Stimulated activated CD8-positive, alpha-beta memory T cell treated with anti-CD3 and anti-CD28 coated beads, Interleukin-12 subunit alpha, Interleukin-12 subunit beta, amount 100 ng/mL, for 24 hours (primary cell): ENCODE data around the gene COL15A1.

ENCODE experiments used
- DNase-seq: peaks from one replicate; pipeline ENCODE4 v3.0.0-alpha.2; 2020; ENCODE audit errors: extremely low read depth

Gene COL15A1

DNA sequence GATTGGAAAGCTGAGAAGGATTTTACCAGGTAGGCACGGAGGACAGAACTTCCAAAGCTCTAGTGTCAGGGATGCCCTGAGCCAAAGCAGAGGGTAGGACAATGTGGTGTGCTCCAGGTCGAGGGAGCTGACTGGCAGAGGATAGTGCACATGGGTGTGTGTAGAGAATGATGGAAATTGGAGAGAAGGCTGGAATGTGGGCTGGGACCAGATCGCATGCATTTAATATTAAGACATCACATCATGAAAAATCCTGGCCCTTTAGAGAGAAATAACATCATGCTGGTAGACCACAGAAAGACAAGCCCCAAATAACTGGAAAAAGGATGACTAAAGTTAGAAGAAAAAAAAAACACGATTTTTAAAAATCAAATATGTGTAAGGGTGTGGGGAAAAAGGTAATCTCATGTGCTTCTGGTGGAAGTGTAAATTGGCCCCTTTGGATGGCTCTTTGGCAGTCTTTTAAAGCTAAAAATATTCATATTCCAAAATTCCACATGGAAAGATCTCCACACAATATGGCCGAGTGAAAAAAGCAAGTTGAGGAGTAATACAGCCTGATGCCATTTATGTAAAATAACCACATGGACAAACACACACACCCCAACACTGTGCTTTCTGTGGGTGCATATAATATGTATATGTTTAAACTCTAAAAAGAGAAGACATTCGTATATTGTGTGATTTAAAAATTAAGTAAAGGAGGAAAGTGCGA lies 94.2 kb downstream of the COL15A1 start:
- no peak for DNase-seq

DNA sequence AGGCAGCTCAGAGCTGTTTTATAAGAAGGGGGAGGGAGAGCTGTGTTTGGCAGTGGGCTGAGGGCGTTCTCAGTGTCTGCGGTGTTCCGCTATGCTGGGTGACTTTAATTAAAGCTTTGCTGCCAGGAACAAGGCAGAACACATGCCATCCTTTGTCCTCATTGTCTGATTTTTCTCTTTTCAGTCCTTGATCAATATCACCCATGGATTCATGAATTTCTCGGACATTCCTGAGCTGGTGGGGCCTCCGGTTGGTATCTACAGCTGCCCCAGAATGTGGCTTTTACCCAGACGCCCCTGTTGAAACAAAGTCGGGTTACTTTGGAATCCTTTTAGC lies 94.7 kb downstream of the COL15A1 start:
- no peak for DNase-seq

DNA sequence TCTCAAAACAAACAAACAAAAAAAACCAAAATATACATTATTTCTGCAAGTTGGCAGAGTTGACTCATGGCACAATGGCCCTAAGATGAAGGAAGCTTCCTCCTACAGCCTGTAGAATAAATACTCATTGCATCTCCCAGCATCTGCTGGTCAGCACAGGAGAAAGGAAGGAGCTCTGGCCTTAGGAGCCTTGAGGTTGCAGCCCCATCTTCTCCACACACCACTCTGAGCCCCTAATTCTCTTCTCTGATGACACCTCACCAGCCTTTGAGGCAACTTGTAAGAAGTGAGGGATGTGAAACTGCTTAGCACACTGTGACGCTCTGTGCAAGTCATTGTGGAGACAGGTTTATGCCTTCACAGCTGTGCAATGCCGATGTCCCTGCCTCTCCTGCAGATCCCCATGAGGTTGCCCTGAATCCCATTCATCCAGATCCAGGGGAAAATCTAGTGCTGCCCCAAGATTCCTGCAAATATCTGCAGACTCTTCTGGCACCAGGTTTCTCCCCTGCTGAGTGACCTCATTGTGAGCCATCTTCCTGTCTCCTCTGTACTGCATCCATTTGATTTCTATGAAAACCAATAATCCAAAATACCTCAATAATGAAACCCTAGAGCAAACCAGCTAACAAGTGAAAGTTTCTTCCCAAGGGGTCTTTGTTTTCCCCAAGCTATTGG lies 95.9 kb downstream of the COL15A1 start:
- no peak for DNase-seq

DNA sequence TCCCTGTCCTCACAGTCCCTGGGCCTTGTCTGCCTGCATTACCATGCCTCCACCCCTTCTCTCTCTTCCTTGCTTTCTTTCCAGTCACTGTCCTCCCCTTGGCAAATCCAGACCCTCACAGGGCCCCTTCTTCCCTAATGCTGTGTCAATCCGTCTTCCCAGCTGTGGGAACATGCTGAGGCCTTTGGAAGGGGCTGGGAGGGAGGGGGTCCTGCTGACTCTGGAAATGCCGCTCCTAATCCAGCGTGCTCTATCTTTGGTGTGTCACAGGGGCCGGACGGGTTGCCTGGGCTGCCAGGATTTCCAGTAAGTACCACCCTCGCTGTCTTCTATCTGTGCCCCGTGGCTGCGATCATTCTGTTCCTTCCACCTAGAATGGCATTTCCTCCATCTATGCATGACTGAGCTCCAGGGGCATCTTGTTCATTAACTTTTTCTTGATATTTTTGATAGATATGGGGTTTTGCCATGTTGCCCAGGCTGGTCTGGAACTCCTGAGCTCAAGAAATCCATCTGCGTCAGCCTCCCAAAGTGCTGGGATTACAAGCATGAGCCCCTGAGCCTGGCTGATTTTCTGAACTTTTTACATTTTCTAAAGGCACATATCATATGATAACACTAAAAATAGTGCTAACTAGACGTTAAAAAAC lies 96.7 kb downstream of the COL15A1 start:
- DNase-seq: no peak

DNA sequence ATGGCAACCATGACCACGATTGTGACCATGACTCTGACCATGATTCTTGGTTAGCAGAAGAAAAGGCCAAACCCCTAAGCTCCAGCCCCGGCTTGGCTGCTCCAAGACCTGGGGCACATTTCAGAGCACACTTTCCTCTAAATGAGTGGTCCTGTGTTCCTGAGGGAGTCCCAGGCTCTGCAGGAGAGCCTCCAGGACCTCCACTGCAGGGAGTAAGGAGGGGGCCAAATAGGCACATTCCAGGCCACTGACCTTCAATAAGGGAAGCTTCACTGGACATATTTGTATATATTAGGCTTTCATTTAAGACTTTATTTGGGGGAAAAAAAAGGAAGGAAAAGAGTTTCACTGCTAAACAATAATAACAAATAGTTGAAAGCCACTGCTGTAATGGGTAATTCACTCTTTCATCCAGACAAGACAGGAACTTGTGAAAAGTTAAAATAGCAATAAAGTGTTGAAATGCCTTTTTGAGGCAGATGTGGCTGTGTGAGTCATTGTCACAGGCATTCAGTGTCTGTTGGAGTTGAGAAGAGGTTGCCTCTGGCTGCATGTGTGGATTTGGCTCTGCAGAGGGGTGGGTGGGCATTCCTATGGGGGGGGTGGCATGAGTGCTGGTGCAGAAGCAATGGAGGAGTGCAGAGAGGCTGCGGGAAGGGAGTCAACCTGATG lies 97.3 kb downstream of the COL15A1 start:
- no peak for DNase-seq

DNA sequence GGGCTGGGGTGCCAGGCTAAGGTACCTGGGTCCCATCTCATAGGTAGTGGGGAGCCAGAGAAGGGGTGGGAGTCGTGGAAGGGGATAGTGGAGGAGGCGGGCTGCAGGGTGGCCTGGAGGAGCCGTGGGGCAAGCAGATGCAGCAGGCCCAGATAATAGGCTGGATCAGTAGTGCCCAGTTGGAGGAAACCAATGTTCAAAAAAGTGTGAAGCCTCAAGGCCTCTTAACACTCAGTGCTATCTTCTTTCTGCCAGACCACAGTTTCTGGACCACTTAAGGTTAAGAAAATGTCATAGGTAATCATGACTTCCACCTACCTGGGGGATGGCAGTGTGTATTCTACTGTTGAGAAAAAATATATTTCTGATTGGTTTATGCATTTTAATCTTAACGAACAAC lies 97.9 kb downstream of the COL15A1 start:
- no peak for DNase-seq

DNA sequence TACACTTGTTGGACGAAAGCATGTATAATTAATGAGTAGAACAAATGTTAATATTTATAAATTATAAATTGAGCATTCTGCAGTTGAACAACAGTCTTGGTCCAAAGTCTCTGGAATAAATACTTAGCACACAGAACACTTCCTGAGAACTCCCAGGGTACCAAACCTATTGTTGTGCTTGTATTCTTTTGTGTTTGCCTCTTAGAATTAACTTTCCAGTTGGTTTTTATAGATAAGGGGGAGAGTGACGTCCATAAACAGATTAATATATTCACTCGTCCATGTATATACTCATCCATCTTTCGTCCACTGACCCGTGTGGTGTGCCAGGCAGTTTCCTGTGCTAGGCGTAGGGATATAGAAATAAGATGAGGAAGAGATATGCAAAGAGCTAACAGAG lies 98.9 kb downstream of the COL15A1 start:
- no peak for DNase-seq

DNA sequence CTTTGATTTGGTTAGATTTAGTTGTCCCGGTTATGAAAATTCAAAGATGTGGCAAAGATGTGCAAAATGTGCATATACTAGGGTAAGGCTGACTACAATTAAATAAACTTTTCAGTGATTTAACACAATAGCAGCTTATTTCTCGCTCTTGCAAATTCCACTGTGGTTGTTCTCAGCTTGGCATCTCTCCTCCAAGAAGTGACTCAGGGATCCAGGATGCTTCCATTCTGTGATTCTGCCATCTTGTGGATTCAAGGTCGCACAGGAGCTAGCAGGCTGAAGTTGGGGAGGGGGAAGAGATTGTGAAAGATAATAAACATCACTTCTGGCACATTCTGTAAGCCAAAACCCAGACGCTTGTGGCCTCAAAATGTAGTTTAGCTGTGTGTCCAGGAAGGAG lies 101.1 kb downstream of the COL15A1 start:
- DNase-seq: no peak

DNA sequence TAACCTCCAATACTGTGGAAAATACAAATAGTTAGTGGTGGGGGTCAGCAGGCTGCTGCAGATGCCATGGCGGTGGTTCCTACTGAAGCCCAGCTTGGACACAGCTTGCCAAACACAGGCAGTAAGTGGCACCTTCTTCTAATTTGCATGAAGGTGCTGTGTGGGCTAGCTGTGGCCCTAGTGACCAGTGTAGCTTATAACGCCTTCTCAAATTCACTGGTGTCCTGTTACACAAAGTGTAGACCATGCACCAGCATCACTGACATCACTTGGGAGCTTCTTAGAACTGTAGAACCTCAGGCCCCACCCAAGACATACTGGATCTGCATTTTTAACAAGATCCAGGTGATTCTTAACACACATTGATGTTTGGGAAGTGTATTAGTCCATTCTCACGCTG lies 102.4 kb downstream of the COL15A1 start:
- DNase-seq: no peak

DNA sequence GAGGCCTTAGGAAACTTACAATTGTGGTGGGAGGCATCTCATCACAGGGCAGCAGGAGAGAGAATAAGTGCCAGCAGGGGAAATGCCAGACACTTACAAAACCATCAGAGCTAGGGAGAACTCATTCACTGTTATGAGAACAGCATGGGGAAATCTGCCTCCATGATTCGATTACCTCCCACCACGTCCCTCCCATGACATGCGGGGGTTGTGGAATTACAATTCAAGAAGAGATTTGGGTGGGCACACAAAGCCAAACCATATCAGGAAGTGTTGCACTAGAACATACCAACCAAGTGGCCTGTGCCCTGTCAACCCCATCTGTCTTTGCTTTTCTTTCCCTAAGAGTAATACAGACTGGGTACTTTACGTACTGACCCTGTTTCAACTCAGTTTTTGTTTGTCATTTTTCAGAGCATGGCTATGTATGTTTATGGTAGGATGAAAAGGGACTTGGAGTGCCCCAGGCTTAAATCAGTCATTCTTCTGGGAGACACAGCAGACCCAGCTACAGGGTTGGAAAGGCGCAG lies 102.9 kb downstream of the COL15A1 start:
- DNase-seq: no peak

DNA sequence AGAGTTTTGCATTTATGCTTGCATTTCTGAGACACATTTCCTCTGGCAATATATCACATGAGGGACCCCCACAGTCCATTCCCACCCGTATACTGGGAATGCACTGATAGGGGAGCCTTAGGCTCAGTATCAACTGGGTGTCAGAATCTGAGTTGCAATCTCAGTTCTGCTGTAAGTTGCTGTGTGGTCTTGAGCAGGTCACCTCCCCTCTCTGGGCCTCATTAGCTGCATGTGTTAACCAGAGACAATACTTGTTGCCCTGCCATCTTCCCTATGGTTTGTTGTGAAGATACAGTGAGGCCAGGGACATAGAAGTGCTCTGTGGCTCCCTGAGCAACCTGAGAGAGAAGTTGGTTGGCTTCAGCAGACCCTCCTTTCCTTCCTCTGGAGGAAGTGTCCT lies 105.5 kb downstream of the COL15A1 start:
- no peak for DNase-seq

DNA sequence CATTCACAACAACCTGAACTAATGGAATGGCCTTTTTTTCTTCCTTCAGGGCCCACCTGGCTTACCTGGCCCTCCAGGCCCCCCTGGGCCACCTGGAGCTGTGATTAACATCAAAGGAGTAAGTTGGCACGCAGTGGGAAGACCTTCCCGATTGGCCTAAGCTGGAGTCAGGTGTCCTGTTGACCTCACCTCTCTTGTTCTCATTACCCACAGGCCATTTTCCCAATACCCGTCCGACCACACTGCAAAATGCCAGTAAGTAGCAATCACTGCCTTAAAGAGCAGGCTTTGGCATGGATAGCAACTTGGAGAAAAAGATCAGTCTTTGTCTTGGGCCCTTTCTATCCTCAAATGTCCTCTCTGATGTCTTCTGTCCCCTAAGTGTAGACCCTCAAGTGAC lies 105.9 kb downstream of the COL15A1 start:
- DNase-seq: no peak

DNA sequence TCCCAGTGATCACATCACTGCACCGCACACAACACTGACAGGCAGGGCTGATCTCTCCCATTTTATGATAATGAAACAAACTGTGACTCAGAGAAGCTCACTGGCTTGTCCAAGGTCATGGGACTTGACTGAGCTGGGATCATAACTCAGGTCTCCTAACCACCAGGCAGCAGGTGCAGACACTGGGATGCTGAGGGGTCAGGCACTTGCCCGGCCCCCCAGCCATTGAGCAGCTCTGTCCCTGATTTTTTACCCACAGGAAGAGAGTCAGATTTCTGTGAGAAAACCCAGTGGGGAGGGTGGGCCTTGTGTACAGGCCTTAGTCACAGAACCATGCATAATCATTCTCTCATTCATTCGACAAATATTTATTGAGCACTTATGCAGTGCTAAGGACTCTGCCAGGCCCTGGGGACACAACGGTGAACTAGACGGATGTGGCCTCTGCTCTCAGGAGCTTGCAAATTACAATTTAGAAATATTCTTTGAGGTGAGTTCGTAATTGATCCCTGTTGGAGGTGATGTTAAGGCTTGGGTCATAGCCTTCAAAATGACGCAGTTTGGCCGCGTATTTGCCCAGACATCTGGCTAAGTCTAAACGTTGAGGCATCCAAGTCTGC lies 106.7 kb downstream of the COL15A1 start:
- no peak for DNase-seq

DNA sequence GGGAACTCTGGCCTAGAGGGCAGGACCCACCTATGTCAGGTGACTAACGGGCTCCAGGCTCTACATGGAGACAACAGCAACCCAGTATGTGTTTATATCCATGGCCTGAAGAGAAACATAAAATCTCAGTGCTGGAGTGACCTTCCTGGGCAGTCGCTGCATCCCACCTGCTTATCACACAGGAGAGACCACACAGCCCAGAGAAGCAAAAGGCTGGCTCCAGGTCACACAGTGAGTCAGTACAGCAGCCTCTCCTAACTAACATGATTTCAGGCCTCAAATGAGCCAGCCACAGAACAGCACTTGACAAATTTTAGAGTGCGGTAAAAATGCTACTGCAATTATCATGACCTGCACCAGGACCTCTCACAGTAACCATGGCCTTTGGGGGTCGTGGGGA lies 107.2 kb downstream of the COL15A1 start:
- no peak for DNase-seq

DNA sequence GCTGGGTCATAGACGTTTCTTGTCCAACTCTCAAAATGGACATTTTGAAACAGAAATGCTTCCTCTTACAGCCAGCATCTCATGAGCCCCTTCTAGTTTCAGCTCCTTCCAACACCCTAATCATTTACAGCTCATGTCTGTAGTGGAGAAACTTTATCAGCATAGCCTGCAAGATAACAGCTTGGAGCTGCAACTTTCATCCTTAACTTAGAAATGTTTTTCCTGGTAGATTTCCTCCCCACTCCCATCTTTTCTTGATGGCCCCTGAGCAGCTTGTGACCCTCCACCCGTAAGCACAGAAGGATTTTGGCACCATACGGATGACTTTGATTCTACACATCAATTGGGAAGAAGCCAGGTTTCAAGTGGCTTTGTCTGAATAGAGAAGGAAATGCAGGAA lies 107.7 kb downstream of the COL15A1 start:
- no peak for DNase-seq

DNA sequence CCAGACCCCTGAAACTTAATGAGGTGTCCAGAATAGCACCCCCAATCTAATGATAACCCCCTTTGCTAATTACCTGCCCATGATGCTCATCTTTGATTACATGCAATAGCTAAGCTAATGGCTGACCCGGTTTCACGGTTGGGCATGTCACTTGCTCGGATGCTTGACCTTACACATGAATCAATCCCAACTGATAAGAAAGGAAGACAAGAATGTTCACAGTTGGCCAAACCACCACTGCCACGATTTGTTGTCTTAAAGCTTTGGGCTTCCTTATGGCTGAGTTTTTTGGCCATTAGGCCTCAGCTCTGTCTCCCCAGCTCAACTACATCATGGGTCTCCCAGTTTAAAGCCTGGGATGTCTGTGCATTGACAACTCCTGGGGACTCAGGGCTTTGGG lies 108.1 kb downstream of the COL15A1 start:
- no peak for DNase-seq

DNA sequence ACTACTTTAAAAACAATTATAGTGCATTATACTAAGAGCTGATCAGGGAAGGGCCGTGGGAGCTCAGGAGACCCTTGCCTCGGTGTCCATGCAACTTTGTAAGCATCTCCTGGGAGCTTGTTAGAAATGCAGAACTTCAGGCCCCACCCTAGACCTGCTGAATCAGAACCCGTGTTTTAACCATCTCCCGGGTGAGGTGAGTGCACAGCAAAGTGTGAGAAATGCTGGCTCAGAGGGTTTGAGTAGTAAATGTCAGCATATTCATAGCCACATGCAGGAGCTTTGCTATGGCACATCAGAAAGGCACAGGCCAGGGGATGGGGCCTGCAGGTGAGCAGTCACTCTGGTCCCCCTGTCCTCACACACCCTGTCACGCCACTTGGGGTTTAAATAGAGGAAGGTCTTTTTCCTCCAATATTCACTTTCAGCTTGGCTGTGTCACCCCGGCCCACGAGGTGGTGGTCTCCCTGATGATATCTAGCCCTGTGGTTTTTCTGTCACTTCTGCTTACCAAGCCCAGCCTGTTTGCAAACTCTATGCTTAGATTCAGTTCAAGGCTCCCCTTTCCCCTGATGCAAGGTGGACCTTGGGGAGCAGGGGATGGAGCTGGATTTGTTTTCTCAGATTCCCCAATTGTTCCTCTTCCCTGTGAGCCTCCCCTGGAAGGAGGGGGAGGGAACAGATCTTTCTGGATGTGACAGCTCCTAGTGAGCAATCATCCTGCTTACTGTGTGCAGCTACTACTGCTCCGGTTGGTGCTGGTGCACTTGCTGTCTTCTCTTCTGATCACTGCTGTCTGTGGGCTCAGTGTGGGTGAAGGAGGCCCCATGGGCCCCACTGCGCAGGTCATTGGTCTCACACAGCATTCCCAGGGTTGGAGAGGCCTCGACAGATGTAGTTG lies 109.4 kb downstream of the COL15A1 start:
- no peak for DNase-seq

DNA sequence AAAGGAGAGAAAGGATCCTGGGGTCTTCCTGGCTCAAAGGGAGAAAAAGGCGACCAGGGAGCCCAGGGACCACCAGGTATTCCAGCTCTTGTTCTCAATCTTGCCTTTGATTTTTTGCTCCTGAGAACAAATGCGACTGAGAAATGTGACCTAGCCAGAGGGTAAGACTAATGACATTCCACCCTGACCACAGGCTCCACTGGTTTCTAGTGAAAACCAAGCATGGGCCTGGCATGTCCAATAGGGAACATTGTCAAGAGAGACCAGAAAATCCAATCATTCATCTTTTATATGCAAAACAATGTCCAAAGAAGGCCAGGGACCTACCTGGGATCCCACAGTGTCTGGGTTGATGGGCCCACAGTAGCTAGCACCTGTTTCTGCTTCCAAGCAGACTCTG lies 110.9 kb downstream of the COL15A1 start:
- DNase-seq: no peak

DNA sequence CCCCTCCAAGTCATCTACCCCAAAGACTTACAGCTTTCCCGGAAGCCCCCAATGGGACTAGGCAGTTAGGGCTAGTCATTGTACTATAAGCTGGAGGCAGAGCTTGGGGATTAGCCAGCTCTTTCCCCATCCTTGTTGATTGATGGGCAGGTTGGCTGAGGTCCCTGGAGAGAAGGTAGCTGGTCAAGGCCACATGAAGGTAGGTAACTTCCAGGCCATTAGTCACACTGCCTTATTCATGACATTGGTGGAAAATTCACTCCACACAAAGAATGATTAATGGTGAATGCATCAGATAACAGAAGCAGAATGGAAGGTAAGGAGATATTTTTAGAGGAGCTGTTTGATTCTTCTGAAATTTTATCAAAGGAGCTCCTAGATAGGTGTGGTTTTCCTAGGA lies 111.7 kb downstream of the COL15A1 start:
- DNase-seq: no peak

DNA sequence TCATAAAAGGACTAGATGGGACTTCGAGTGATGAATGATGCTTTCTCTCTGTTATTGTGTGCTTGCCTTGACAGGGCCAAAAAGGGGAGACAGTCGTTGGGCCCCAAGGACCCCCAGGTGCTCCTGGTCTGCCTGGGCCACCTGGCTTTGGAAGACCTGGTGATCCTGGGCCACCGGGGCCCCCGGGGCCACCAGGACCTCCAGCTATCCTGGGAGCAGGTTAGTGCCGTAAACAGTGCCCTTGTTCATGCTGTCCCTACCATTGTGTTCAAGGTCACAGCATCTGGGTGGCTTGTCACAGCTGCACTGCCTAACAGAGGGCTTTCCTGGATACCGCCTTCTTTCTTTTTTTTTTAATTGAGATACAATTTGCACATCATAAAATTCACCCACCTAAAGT lies 112.5 kb downstream of the COL15A1 start:
- DNase-seq: no peak
